ENCODE measurements around the gene OR6P1. TPM values are rescaled to one million over a fixed set of nuclear protein-coding genes. Genes with fewer than 3 reads are reported as not detected.

OR6P1 gene
- total and polyA plus RNA-seq, 2 of the 8 experiments (the other 6 are each of a cell fraction or from before 2014, with no cell fraction given) = not detected

DNA sequence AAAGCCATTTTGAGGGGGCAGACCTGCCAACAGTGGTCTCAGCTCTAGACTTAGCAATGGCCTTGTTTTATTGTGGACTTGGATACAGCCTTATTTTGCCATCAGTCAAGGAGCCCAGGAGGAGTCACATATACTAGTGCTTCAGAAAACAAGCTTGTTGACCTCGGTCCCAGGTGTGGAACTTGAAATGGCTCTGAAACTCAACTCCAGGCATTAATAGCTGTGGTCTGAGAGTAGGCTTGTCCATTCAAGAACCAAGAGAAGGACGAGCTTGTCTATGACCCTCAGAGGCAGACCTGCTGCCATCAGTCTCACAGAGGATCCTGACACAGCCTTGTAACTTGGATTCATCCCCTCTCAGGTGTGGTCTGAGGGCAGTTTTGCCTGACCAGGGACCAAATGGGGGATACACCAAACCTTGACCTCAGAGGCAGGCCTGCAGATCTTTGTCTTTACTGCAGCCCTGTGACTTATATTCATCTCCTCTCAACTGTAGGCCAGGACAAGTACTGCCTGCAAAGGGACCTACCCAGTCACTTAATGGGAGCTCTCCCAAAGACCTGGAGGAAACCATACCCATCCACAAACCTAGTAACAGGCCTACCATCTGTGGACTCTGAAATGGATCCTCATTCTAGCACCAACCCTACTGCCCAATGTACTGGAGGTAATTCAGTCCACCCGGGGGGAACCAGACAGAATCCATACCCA, 49.3 kb downstream of the OR6P1 start:
- H3K56ac ChIP-seq (replicated peaks; ENCODE audit: insufficient read length, low read depth, low read length) = no peak overlapping the region
- H4K20me1 ChIP-seq (replicated peaks in 1 of 2; ENCODE audit: control insufficient read depth in 1 of 2, insufficient read depth in 2 of 2, low read length in 2 of 2) = no peaks in the 10 kb centered on the region
- no peaks in the 10 kb centered on the region; a peak in 1 of 4 replicates for H3K9me3 ChIP-seq (ENCODE audit: insufficient read depth in 2 of 2, low read depth in 1 of 2, low read length in 1 of 2)
- ChIA-PET POLR2A (ENCODE audit: partially characterized antibody) (no interaction called here), CTCF (ENCODE audit: partially characterized antibody) (interaction anchor here (0.8 to 1.9 kb wide), 3 partner anchors 14 to 397 kb away, joined by 3 to 7 read pairs (median 7); no protein-coding TSS in a partner anchor)
- no peak overlapping the region for H3K4me3 ChIP-seq (ENCODE audit: extremely low read depth in 1 of 4, insufficient read depth in 2 of 4, low read depth in 3 of 4, low read length in 4 of 4)
- H3K36me3 ChIP-seq (ENCODE audit: control insufficient read depth in 2 of 4, insufficient read depth in 4 of 4, low read length in 3 of 4) = no peaks in the 10 kb centered on the region
- 80% methylated on average over 3 of the region's 3 CpGs; no CpG with 5 or more reads in 1 of the 2 experiments for WGBS, 2 experiments (ENCODE audit: extremely low coverage in 1 of 2, insufficient coverage in 1 of 2, insufficient read length in 1 of 2, insufficient replicate concordance in 2 of 2, low coverage in 1 of 2, low lambda C conversion rate in 2 of 2, missing lambda C conversion rate in 1 of 2)
- no peak overlapping the region for H4K5ac ChIP-seq (ENCODE audit: insufficient read length, low read depth, low read length)
- H2AFZ ChIP-seq (ENCODE audit: low read length) = peak overlapping the region; percentile 45
- no peak overlapping the region for H4K8ac ChIP-seq (ENCODE audit: extremely low read depth, insufficient read depth, low read length)
- H2BK20ac ChIP-seq (ENCODE audit: low read length) = no peak overlapping the region
- DNase-seq (ENCODE audit: low read depth in 1 of 2, low spot score in 2 of 2) = no peak
- H3K79me1 ChIP-seq (ENCODE audit: low read depth, low read length) = no peaks in the 10 kb centered on the region
- H3K4me1 ChIP-seq (replicated peaks in 1 of 4; ENCODE audit: control insufficient read depth in 3 of 4, insufficient read depth in 4 of 4, low read length in 3 of 4) = peaks cover 0 to 2% (median 1%) of the 10 kb centered on the region in 4 experiments; a peak in 2 of 7 replicates
- H3K23ac ChIP-seq (ENCODE audit: insufficient read length) = no peak overlapping the region
- H2AK5ac ChIP-seq (ENCODE audit: low read depth, low read length) = no peak overlapping the region
- H4K91ac ChIP-seq (replicated peaks; ENCODE audit: insufficient read length, low read length) = no peak overlapping the region
- H3K23me2 ChIP-seq (ENCODE audit: low read depth, low read length) = no peaks in the 10 kb centered on the region
- H3K4ac ChIP-seq (replicated peaks; ENCODE audit: insufficient read length, low read depth, low read length) = no peak overlapping the region
- H2BK15ac ChIP-seq (ENCODE audit: low read length) = no peak overlapping the region
- H3K27ac ChIP-seq (ENCODE audit: low read depth, low read length) = no peak overlapping the region
- no peak overlapping the region for H2BK120ac ChIP-seq (replicated peaks; ENCODE audit: low read depth, low read length)
- no peak overlapping the region for H3K18ac ChIP-seq (ENCODE audit: extremely low read depth, low read length)
- no peak for TF ChIP-seq TBP (IDR thresholded peaks at IDR 0.05; ENCODE audit: low read depth, low read length)
- no peak for TF ChIP-seq CBX8 (IDR thresholded peaks at IDR 0.05; ENCODE audit: borderline replicate concordance, low read depth, low read length)
- TF ChIP-seq SIX5 (IDR thresholded peaks at IDR 0.05; ENCODE audit: low read depth, low read length) = no peak
- no peak for TF ChIP-seq CREB1 (IDR thresholded peaks at IDR 0.05)
- TF ChIP-seq SAP30 (IDR thresholded peaks at IDR 0.05; ENCODE audit: insufficient read depth, insufficient replicate concordance, low read length) = no peak
- TF ChIP-seq RBBP5 (IDR thresholded peaks at IDR 0.05; ENCODE audit: borderline replicate concordance, low read depth, low read length) = no peak
- TF ChIP-seq HDAC2 (IDR thresholded peaks at IDR 0.05; ENCODE audit: borderline replicate concordance in 1 of 2, low read depth in 2 of 2, low read length in 2 of 2) = no peak
- TF ChIP-seq RXRA (IDR thresholded peaks at IDR 0.05; ENCODE audit: insufficient read depth, low read depth, low read length) = no peak
- H3K9ac ChIP-seq (replicated peaks in 1 of 4; ENCODE audit: extremely low read depth in 1 of 4, low read depth in 3 of 4, low read length in 3 of 4) = no peak overlapping the region
- H3K14ac ChIP-seq (ENCODE audit: insufficient read length) = no peak overlapping the region
- no peaks in the 10 kb centered on the region for H3K79me2 ChIP-seq (ENCODE audit: control insufficient read depth in 1 of 2, insufficient read depth in 2 of 2, low read length in 2 of 2)
- no peak overlapping the region for H2BK12ac ChIP-seq (ENCODE audit: low read depth, low read length)
- H3K4me2 ChIP-seq (ENCODE audit: insufficient read depth in 1 of 2, low read depth in 2 of 2, low read length in 2 of 2) = no peak overlapping the region
- H2BK5ac ChIP-seq (ENCODE audit: low read depth, low read length) = no peak overlapping the region
- no peaks in the 10 kb centered on the region for H3K27me3 ChIP-seq (replicated peaks in 1 of 4; ENCODE audit: control insufficient read depth in 3 of 4, extremely low read depth in 1 of 4, insufficient read depth in 3 of 4, low read length in 3 of 4)
- FAIRE-seq = no peak
